ENCODE data around the gene LEKR1.
"Not testable (repeated sequence)": the region's sequence is repeated elsewhere in the genome, so short reads cannot be mapped to it uniquely, and the experiment has no call there.

The LEKR1 gene

DNA sequence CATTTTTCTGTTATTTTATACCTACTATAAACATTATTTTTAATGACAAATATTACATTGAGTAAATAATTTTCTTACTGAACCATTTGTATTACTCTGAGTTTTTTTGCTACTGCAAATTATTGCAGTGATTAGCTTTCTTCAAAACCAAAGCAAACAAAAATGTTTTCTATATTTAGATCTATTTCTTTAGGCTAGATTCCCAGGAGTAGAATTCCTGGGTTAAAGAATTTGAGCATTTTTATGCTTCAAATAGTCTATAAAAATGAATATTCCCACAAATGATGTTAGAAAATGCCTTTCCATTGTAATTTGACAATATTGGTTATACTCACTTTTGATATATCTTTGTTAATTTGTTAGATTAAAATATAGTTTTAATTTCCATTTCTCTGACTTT is 76.8 kb downstream of the LEKR1 start:
- no peak for DNase-seq (ENCODE audit: low read depth, low spot score)

DNA sequence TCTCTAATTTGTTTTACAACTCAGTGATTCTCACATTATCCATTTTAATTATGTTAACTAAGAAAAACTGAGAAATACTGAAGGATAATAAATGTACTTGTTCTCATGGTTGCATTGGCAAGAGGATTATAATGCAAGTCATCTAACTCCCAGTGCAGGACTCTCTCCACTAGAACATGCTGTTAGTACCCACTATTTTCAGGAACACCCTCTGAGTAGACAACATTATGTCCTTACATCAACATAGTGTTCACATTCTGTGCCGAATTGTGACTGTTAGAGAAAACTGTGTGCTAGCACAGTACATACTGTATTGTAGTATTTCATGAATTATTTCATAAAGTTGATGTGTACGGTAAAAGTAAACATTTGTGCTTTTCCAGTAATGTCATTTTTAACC is 80.1 kb downstream of the LEKR1 start:
- DNase-seq (ENCODE audit: low read depth, low spot score): no peak

- no peak for DNase-seq (ENCODE audit: low read depth, low spot score)
Observed at GRCh38 chr3:156908398-156908797, 82.2 kb downstream of the LEKR1 start.

DNA sequence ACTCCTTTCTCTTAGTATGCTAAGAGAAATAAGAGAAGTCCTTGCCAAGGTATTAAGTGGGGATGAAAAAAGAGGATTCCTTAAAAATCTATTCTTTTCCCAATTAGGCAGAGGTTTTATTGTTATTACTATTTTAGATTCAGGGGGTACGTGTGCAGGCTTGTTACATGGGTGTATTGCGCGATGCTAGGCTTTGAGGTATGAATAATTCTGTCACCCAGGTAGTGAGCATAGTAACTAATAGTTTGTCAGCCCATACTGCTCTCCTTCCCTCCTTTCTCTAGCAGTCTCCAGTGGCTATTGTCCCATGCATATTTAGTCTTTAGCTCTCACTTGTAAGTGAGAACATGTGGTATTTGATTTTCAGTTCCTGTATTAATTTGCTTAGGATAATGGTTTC is 83.9 kb downstream of the LEKR1 start:
- DNase-seq (ENCODE audit: low read depth, low spot score): no peak

DNA sequence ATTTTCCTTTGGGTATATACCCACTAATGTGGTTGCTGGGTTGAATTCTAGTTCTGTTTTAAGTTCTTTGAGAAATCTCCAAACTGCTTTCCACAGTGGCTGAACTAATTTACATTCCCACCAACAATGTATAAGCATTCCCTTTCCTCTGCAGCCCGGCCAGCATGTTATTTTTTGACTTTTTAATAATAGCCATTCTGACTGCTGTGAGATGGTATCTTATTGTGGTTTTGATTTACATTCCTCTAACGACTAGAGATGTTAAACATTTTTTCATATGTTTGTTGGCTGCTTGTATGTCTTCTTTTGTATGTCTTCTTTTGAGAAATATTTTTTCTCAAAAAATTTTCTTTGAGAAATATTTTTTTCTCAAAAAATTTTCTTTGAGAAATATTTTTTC is 84.7 kb downstream of the LEKR1 start:
- DNase-seq (ENCODE audit: low read depth, low spot score): not testable (repeated sequence)

- not testable (repeated sequence) for DNase-seq (ENCODE audit: low read depth, low spot score)
Observed at GRCh38 chr3:156914300-156914699, 88.1 kb downstream of the LEKR1 start.

- no peak for DNase-seq (ENCODE audit: low read depth, low spot score)
Observed at GRCh38 chr3:156915372-156915771, 89.2 kb downstream of the LEKR1 start.

DNA sequence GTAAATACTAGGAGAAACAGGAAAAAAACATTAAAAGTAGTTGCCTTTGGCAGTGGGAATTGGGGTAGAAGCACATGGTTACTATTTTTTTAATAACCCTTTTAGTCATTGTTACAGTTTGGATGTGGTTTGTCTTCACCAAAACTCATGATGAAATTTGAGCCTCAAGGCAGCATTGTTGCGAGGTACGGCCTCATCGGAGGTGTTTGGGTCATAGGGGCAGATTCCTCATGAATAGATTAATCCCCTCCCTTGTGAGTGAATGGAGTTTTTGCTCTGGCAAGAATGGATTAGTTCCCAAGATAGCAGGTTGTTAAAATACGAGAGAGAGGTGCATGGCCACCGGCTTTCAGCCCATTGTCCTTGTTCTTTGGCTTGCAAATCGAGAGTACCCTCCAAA is 92.6 kb downstream of the LEKR1 start:
- DNase-seq (ENCODE audit: low read depth, low spot score): no peak

- DNase-seq (ENCODE audit: low read depth, low spot score): no peak
Observed at GRCh38 chr3:156919818-156920217, 93.7 kb downstream of the LEKR1 start.

DNA sequence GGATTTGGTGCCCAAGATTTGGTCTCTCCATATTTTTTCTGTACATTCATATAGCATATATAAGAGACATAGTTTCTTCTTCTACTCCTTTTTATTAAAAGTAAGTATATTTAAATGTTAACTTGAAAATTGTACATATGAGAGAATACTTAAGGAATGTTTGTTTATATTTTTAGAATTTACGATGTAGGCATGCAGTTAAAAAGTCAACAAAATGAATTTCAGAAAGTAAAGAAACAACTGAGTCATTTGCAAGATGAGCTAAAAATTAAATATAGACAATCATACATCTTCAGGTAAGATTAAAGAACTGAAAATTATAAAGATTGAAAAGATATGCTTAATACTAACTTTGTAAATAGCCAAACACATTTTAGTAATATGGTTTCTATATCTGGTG is 94.2 kb downstream of the LEKR1 start:
- no peak for DNase-seq (ENCODE audit: low read depth, low spot score)

- DNase-seq (ENCODE audit: low read depth, low spot score): no peak
Observed at GRCh38 chr3:156923349-156923748, 97.2 kb downstream of the LEKR1 start.

DNA sequence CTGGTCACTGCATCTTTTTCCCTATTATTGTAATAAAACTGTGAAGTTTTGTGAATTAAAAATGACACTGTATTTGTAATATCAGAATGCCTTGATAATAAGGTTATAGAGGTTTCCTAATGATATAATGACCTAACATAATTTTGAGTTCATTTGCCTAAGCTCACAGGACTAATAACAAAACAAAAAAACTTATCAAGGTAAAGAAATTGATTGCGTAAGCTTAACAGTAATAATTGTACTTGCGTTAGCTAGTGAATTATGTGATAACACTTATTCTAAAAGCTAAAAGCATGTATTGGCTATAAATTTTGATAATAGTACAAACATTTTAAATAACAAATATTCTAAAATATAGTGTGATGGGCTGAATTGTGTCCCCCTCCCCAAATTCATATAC is 112.6 kb downstream of the LEKR1 start:
- no peak for DNase-seq (ENCODE audit: low read depth, low spot score)

DNA sequence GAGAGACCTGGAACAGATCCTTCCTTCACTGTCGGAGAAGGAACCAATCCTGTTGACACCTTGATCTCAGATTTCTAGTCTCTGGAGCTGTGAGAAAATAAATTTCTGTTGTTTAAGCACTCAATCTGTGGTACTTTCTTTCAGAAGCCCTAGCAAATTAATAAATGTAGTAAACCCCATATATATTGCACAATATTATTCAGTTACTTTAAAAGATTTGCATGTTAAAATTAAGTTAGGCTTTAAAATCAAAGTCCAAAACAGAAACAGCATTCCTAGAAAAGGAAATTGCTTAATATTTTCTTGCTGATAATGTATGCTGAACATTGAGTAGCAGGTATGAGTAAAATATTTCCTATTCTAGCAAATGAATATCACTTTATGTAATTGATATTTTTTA is 113.2 kb downstream of the LEKR1 start:
- no peak for DNase-seq (ENCODE audit: low read depth, low spot score)

- DNase-seq (ENCODE audit: low read depth, low spot score): no peak
Observed at GRCh38 chr3:156941311-156941710, 115.2 kb downstream of the LEKR1 start.

- DNase-seq (ENCODE audit: low read depth, low spot score): no peak
Observed at GRCh38 chr3:156948402-156949210, 122.5 kb downstream of the LEKR1 start.

GRCh38 chr3:156952011-156952410 is 125.9 kb downstream of the LEKR1 start:
- no peak for DNase-seq (ENCODE audit: low read depth, low spot score)

DNA sequence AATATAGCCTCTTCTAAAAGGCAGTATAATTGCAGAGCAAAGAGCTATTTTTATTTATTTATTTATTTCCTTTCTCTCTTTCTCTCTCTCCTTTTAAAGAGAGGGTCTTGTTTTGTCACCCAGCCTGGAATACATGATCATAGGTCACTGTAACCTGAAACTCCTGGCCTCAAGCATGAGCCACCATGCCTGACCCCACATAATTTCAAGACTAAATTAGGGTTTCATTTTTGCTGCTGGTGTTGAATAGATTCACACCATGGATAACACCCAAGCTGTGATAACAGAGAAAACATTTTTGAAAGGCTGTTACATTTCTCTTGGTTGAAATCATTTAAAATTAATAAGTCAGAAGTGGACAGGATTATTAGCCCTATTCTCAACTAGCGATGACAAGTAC is 131.6 kb downstream of the LEKR1 start:
- no peak for DNase-seq (ENCODE audit: low read depth, low spot score)

DNA sequence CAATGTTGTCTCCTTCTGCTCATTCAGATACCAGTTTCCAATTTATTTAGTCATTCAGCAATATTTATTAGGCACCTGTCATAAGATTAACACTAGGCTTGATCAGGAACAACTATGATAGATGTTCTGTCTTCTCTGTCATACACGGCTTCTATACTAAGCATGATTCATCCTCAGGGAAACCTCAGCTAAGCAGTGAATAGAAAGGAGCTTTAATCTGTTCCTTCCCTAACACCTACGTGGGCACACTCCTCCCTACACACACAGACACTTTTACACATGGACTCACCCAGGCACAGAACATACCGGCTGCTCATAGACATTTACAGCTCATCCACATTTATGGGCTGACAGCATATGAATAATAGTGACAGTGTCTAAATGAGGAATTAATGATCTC is 136.9 kb downstream of the LEKR1 start:
- no peak for DNase-seq (ENCODE audit: low read depth, low spot score)

DNA sequence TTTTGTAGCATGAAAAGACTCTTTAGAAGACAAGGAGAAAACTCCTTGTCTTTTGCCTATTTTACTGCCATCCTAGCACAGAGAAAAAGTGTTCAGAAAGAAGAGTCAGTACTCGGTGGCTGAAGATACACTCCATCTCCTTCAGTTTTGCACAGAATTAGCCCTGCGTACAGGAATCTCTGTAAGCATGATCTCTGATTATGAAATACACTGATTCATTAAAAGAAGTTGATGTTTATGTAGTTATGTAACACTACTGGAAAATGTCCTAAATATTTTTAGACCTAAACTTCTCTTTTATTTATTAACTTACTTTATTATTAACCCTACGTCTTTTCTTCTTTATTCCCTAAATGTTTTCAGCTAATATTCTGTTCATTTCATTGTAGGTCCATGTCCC is 138.4 kb downstream of the LEKR1 start:
- no peak for DNase-seq (ENCODE audit: low read depth, low spot score)

DNA sequence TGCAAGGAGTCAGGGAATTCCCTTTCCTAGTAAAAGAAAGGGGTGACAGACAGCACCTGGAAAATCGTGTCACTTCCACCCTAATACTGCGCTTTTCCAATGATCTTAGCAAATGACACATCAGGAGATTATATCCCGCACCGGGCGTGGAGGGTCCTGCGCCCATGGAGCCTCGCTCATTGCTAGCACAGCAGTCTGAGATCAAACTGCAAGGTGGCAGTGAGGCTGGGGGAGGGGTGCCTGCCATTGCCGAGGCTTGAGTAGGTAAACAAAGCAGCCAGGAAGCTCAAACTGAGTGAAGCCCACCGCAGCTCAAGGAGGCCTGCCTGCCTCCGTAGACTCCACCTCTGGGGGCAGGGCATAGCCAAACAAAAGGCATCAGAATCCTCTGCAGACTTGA is 140.2 kb downstream of the LEKR1 start:
- DNase-seq (ENCODE audit: low read depth, low spot score): not testable (repeated sequence)

DNA sequence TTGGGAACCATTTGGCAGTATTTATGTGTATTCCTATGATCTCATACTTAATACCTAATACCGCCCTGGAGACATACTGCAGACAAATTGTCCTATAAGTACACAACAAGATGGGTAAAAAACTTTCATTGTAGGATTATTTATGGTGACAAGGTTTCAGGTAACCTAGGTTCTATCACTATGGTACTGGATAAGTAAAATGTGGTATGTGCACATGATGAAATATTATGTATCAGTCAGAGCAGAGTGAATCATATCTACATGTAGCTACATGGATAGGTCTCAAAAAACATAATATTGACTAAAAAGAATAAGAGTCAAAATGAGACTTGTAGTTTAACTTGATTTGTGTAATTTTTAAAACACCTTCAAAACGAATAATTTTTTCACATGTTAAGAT is 147.8 kb downstream of the LEKR1 start:
- no peak for DNase-seq (ENCODE audit: low read depth, low spot score)

DNA sequence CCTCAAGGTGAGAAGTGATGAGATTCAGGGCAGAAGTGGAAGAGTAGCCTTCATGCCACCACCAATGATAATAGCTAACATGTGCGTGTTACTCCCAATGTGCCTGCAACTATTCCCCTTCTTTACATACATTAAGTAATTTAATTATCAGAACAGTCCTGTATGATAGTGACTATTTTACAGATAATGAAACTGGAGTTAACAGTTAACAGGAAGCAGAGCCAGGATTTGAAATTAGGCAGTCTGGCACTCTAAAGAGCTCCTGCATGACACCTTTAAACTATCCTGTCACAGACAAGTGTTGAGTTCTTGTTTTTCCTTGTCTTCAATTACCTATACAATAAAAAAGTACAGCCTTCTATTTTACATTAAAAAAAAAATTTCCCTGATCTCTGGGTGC is 148.8 kb downstream of the LEKR1 start:
- DNase-seq (ENCODE audit: low read depth, low spot score): no peak

GRCh38 chr3:156975721-156976120 is 149.6 kb downstream of the LEKR1 start:
- no peak for DNase-seq (ENCODE audit: low read depth, low spot score)

GRCh38 chr3:156976933-156977332 is 150.8 kb downstream of the LEKR1 start:
- DNase-seq (ENCODE audit: low read depth, low spot score): no peak
